Hematopoietic multipotent progenitor cell treated with erythropoietin and hydrocortisone succinate and interleukin-3 and kit ligand, for 17 days (in vitro differentiated cells): ENCODE data around the gene TUBA1C.
"Not testable (repeated sequence)": the region's sequence is repeated elsewhere in the genome, so short reads cannot be mapped to it uniquely, and the experiment has no call there.

Source experiments
- DNase-seq: peaks from one replicate; pipeline ENCODE4 v3.0.0-alpha.2; 2015; ENCODE audit warnings: low spot score

The TUBA1C gene

GRCh38 chr12:49255857-49256637, 8.8 kb upstream of the TUBA1C start:
- DNase-seq, result no peak

DNA sequence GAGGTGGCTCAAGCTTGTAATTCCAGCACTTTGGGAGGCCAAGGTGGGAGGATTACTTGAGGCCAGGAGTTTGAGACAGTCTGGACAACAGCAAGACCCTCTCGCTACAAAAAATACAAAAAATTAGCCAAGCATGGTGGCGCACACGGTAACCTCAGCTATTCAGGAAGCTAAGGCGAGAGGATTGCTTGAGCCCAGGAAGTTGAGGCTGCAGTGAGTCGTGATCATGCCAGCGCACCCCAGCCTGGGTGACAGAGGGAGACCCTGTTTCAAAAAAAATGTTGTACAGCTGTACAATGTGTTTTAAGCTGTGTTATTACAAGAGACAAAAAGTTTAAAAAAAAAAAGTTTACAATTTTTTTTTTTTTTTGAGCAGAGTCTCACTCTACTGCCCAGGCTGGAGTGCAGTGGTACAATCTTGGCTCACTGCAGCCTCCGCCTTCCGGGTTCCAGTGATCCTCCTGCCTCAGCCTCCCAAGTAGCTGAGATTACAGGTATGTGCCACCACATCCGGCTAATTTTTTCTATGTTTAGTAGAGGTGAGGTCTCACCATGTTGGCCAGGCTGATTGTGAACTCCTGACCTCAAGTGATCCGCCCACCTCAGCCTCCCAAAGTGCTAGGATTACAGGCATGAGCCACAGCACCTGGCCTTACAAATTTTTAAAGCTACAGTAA, 7.2 kb upstream of the TUBA1C start:
- not testable (repeated sequence) for DNase-seq

DNA sequence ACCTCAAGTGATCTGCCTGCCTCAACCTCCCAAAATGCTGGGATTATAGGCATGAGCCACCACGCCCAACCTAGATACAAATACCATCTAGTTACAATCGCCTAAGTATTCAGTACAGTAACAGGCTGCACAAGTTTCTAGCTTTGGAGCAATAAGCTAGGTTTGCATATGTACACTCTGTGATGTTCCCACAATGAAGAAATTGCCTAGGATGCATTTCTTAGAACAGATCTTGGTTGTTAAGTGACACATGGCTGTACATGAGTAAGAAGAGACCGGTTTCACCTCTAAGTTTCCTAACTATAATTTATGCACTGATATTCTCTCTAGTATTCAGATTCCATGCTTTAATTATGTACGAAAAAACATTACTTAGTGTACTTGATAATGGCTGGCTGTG, 5.4 kb upstream of the TUBA1C start:
- no peak for DNase-seq

DNA sequence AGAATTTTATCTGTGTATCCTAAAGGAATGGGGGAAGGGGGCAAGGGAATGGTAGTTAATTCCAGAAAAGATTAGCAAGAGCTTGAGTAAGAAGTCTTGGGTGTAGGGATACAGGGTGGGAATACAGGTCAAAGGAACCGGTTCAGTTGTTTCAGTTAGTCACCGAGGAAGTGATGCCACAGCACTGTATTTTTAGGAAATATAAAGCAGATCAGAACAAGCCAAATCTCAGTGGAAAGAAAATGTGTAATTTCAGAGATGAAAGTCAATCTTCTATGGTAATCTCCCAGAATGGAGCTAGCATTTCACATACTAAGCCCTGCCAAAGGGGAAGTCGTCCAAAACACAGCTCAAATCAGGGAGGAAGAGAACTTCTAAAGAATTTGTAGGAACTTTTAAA, 4.7 kb upstream of the TUBA1C start:
- no peak for DNase-seq

- DNase-seq, result no peak
Measured at GRCh38 chr12:49260571-49261363, 4.1 kb upstream of the TUBA1C start.

- DNase-seq, result no peak
Measured at GRCh38 chr12:49261721-49262120, 3.2 kb upstream of the TUBA1C start.

- no peak for DNase-seq
Measured at GRCh38 chr12:49263400-49263763, 1.5 kb upstream of the TUBA1C start.

- no peak for DNase-seq
Measured at GRCh38 chr12:49264466-49264872, 413 bp upstream of the TUBA1C start.

GRCh38 chr12:49269191-49269590, 4.3 kb downstream of the TUBA1C start:
- DNase-seq, result not testable (repeated sequence)

DNA sequence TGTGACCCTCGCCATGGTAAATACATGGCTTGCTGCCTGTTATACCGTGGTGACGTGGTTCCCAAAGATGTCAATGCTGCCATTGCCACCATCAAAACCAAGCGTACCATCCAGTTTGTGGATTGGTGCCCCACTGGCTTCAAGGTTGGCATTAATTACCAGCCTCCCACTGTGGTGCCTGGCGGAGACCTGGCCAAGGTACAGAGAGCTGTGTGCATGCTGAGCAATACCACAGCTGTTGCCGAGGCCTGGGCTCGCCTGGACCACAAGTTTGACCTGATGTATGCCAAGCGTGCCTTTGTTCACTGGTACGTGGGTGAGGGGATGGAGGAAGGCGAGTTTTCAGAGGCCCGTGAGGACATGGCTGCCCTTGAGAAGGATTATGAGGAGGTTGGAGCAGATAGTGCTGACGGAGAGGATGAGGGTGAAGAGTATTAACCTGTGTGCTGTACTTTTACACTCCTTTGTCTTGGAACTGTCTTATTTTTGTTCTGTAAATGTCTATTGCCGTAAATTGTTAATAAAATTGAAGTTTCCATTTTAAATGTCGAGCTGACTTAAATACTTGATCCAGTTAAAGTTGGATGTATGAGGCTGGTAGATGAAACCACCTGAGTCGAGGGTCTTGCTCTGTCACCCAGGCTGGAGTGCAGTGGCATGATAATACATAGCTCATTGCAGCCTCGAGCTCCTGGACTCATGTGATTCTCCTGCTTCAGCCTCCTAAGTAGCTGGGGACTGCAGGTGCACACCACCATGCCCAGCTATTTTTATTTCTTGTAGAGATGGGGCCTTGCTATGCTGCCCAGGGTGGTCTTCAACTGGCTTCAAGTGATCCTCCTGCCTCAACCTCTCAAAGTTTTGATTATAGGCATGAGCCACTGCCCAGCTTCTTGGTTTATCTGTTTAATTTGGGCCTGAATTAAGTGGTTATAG, 8.2 kb downstream of the TUBA1C start:
- no peak for DNase-seq

DNA sequence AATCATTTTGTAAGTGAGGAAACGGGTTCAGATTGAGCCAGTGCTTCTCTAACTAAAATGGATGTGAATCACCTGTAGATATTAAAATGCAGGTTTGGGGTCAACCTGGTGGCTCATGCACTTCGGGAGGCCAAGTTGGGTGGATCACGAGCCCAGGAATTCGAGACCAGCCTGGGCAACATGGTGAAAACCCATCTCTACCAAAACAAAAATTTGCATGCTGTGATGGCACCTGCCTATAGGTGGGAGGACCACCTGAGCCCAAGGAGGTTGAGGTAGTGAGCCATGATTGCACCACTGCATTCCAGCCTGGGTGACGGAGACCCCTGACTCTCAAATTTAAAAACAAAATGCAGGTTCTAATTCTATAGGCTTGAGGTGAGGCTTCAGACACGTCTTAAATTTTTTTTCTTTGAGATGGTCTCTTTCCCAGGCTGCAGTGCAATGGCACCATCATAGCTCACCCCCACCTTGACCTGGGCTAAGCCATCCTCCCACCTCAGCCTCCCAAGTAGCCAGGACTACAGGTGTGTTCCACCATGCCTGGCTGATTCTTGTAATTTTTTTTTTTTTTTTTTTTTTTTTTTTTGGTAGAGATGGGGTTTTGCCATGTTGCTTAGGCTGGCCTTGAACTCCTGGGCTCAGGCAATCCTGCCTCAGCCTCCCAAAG, 9.0 kb downstream of the TUBA1C start:
- no peak for DNase-seq

DNA sequence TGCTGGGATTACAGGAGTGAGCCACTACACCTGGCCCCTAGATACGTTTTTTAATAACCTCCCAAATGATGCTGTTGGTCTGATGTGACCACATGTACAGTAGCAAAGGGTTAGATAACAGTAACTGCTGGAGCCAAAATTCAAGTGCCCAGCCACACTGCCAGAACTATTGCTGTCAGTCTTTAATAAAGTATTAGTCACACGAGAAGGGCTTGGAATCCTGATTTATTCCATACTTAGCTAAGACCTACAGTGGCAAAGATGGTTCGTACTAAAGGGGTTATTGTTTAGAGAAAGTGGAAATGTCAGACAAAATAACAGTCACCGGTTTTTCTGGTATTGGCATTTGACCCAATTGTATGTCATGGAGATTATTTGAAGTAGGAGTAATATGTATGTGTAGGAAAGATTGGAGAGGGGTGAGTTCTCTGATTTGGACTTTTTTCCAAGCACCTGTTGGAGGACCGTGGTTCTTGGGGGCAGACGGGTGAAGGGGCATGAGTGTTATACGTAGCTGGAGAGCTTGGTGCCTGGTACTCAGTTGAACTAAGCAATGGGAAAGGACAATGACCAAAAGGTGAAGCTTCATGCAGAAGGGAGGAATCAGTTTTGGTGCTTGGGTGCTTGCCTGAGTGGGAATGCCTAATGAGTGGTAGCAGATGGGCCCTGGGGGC, 9.7 kb downstream of the TUBA1C start:
- DNase-seq, result no peak

DNA sequence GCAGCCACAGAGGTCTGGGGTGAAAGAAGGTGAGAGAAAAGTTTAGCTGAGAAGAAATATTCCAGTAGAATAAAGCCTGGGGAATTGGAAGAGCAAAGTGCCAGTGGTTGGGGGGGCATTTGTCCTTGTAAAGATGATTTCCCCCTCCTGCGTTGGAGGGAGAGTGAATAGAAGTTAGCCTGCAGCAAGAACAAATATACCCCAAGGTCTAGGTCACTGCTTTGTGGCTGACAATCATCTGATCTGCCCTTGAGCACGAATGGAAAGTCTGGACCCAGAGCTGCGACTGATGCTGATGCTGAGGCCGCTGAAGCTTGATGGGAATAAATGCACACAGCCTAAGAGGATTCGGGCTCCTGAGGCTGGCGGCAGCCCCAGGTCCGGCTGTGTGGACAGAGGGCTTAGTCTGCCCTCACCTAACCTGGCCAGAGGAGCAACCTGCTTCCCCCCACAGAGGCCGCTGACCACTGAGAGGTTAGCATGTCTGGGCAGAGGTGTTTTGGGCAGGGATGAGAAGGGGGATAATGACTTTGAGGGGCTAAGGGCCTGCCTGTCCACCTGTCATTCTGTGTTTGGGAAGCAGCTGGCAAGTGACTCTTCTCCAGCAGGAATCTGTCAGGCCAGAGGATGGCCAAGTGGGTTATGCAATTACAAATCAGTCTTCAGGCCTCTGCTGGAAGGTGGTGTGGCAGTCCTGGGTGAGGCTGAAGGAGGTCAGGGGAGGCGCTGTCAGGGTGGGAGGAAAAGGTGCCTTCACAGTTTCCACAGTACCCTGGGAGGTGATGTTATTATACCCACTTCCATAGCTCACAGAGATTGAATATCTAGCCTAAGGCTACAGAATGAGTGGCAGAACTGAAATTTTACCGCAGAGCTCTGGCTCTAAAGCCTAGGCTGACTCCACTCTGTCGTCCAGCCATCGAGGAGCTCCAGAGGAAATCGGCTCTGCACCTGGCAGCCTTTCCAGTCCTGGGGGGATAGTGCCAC, 11.7 kb downstream of the TUBA1C start:
- no peak for DNase-seq

DNA sequence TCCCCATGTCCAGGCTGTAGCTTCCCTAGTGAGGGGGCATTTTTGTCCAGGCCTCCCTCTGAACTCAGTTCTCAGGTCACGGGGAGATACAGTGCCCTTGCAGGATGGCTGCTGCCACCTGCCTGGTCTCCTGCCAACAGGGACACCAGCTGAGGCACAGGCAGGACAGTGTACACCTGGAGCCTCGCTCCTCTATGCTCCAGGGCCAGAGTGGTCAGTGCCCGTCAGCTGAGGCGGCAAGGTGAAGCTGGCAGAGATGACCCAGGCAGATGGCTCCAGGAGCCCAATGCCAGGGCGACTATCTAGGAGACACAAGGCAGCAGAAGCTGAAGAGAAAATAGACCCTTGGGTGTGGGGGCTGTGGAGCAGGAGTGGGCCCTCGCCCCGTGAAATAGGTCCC, 12.6 kb downstream of the TUBA1C start:
- no peak for DNase-seq

GRCh38 chr12:49279706-49280159, 14.9 kb downstream of the TUBA1C start:
- DNase-seq, result no peak

GRCh38 chr12:49280545-49280944, 15.7 kb downstream of the TUBA1C start:
- DNase-seq, result not testable (repeated sequence)

DNA sequence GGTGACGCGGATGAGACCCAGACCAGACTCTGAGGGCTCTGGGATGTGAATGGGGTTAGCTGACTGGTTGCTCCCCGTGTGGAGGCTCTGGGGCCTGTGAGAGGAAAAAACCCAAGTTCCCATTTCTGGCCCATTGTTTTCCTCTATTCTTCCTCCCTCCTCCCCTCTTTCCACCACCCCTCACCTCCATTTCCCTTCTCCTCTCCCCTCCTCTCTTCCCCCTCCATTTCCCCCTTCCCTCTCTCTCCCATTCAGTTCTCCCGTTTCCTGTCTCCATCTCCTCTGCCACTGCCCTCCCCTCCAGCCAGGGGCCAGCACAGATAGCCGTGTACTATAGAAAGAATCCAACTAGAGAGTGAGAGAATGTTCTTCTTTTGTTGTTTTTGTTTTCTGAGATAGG, 17.4 kb downstream of the TUBA1C start:
- DNase-seq, result no peak

DNA sequence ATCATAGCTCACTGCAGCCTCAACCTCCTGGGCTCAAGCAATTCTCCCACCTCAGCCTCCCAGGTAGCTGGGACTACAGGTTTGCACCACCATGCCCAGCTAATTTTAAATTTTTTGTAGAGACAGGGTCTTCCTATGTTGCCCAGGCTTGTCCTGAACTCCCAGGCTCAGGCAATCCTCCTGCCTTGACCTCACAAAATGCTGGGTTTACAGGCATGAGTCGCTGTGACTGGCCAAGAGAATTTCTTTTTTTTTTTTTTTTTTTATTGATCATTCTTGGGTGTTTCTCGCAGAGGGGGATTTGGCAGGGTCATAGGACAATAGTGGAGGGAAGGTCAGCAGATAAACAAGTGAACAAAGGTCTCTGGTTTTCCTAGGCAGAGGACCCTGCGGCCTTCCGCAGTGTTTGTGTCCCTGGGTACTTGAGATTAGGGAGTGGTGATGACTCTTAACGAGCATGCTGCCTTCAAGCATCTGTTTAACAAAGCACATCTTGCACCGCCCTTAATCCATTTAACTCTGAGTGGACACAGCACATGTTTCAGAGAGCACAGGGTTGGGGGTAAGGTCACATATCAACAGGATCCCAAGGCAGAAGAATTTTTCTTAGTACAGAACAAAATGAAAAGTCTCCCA, 18.0 kb downstream of the TUBA1C start:
- DNase-seq, result not testable (repeated sequence)
